ENCODE measurements around the gene FAM131B.

- TF ChIP-seq POLR2A (IDR thresholded peaks at IDR 0.05; ENCODE audit: low read depth, low read length) (no peak), TAF1 (IDR thresholded peaks at IDR 0.05; ENCODE audit: borderline replicate concordance, low read depth, low read length) (no peak), POLR2AphosphoS5 (IDR thresholded peaks at IDR 0.05; ENCODE audit: low read depth, low read length) (no peak)
Observed at GRCh38 chr7:143337216-143337615, 25.3 kb downstream of the FAM131B start.
